MCF 10A (cell line): ENCODE data around the gene ABCD4. TPM values are rescaled to one million over a fixed set of nuclear protein-coding genes. Genes with fewer than 3 reads are reported as not detected.

Source experiments
- BruUV-seq: library from RNA; stranded (reverse); fragments of 400-500 nt; replicated peaks from 2 replicates; lab custom pipeline; 2021; lab: Mats Ljungman, UMichigan
- CTCF ChIA-PET: fragments of 300-600 bp; sonication (Branson Sonifier 250); formaldehyde crosslinking; extraction: SDS; loops from one replicate; lab custom pipeline; 2021; ENCODE audit warnings: antibody characterized with exemption, inconsistent platforms; lab: Yijun Ruan, JAX
- POLR2A ChIA-PET: fragments of 300-600, 350-650 bp; sonication (Branson Sonifier 250); formaldehyde crosslinking; extraction: SDS; loops from one replicate; lab custom pipeline; 2020; ENCODE audit warnings: antibody characterized with exemption, inconsistent platforms; lab: Yijun Ruan, JAX
- DNase-seq: peaks from one replicate; pipeline ENCODE4 v3.0.0-alpha.2; 2018; ENCODE audit not compliant: unreplicated experiment
- H3K27ac Mint-ChIP-seq: one replicate; pipeline ENCODE4 v1.8.0; 2022; ENCODE audit warnings: mild to moderate bottlenecking, low read depth, mixed read lengths; ENCODE audit not compliant: unreplicated experiment
- H3K27me3 Mint-ChIP-seq: one replicate; pipeline ENCODE4 v1.8.0; 2022; ENCODE audit warnings: mixed read lengths; ENCODE audit not compliant: insufficient read depth, unreplicated experiment
- H3K36me3 Mint-ChIP-seq: one replicate; pipeline ENCODE4 v1.8.0; 2022; ENCODE audit warnings: mild to moderate bottlenecking, moderate library complexity, mixed read lengths; ENCODE audit not compliant: insufficient read depth, unreplicated experiment
- H3K4me1 Mint-ChIP-seq: one replicate; pipeline ENCODE4 v1.8.0; 2022; ENCODE audit warnings: mixed read lengths; ENCODE audit not compliant: insufficient read depth, unreplicated experiment
- H3K4me3 Mint-ChIP-seq: one replicate; pipeline ENCODE4 v1.8.0; 2022; ENCODE audit warnings: mild to moderate bottlenecking, moderate library complexity, mixed read lengths; ENCODE audit not compliant: unreplicated experiment
- H3K9me3 Mint-ChIP-seq: one replicate; pipeline ENCODE4 v1.8.0; 2022; ENCODE audit warnings: mixed read lengths; ENCODE audit not compliant: unreplicated experiment
- intact Hi-C: fragments of 100-400 bp; cut with micrococcal nuclease; formaldehyde crosslinking; loops from 2 replicates; pipeline ENCODE4 v1.14.1; 2022
- total RNA-seq: library from RNA; stranded (reverse); gene quantifications from 2 replicates; pipeline ENCODE4 v1.2.3, GENCODE V29; 2022
- TF ChIP-seq, protein P1 (sequence below): fragments of 200-600 bp; IDR thresholded peaks from one replicate; pipeline ENCODE4 v1.8.0; 2022; ENCODE audit warnings: antibody characterized with exemption, mild to moderate bottlenecking; ENCODE audit not compliant: unreplicated experiment

Gene ABCD4
- total RNA-seq, 1 experiment from 2014 or later = 26.6 TPM

DNA sequence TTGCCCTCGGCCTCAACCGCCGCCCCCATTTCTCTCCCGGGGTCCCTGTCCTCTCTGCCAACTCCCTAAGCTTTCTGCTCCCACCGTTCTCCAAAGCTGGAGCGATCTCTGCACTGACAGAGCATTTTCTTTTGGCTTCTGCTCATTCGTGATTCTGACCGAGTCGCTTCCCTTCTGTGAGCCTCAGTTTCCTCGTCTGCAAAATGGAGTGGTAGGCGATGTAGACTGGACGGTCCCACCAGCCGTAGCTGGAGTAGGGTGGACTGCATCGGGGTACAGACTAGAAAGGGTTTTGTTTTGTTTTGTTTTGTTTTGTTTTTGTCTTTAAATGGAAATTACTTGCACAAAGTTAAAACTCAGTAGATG, 61.1 kb downstream of the ABCD4 start:
- Mint-ChIP-seq H3K27me3 (peaks cover 74% of the 10 kb centered on the region), H3K36me3 (no peaks in the 10 kb centered on the region), H3K4me3 (no peak overlapping the region), H3K9me3 (no peaks in the 10 kb centered on the region), H3K27ac (no peak overlapping the region), H3K4me1 (peaks cover 4% of the 10 kb centered on the region)
- ChIA-PET POLR2A (no interaction called here), CTCF (interaction anchor here (1.2 kb wide), 1 partner anchor 15 kb away, joined by 3 read pairs; no protein-coding TSS in a partner anchor)
- intact Hi-C loops = no loop called here
- DNase-seq = no peak
- no TSS peak for BruUV-seq
- TF ChIP-seq, protein P1, sequence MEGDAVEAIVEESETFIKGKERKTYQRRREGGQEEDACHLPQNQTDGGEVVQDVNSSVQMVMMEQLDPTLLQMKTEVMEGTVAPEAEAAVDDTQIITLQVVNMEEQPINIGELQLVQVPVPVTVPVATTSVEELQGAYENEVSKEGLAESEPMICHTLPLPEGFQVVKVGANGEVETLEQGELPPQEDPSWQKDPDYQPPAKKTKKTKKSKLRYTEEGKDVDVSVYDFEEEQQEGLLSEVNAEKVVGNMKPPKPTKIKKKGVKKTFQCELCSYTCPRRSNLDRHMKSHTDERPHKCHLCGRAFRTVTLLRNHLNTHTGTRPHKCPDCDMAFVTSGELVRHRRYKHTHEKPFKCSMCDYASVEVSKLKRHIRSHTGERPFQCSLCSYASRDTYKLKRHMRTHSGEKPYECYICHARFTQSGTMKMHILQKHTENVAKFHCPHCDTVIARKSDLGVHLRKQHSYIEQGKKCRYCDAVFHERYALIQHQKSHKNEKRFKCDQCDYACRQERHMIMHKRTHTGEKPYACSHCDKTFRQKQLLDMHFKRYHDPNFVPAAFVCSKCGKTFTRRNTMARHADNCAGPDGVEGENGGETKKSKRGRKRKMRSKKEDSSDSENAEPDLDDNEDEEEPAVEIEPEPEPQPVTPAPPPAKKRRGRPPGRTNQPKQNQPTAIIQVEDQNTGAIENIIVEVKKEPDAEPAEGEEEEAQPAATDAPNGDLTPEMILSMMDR = no peak

DNA sequence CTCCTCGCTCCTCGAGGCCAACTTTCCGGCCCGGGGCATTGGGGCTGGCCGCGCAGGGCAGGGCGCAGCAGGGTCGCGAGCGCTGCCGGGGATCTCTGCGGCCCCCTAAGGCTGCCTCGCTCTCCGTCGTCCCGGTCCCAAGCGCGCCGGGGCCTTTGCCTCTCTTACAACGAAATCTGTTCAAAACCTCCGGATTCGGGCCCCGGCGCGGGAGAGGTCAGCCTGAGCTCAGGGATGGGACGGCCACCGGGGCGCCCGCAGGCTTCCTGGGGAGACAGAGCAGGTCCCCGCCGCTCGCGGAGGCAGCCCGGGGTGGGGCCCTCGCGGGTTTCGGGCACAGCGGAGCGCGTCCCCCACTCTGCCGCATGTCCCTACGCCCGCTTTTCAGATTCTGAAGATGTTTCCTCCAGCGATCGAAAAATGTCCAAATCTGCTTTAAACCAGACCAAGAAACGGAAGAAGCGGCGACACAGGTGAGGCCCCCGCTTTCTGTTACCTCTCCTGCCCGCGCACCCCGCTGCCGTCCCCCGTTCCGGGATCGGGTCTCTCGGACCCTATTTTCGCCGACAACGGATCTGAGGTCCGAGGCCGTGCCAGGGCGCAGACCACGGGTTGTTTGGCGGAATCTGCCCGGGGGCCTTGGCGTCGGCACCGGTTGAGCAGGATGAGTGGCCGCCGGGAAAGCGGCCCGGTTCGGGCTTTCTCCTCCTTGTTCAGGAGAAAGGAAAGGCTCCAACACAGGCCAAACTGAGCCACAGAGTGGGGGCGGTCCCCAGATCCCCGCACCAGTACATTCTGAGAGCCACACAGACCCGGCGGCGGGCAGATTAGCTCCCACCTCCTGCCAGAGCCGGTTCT, 61.7 kb downstream of the ABCD4 start:
- peaks cover 74% of the 10 kb centered on the region for H3K27me3 Mint-ChIP-seq
- ChIA-PET POLR2A (no interaction called here), CTCF (interaction anchor here (1.2 kb wide), 1 partner anchor 16 kb away, joined by 3 read pairs; no protein-coding TSS in a partner anchor)
- no peaks in the 10 kb centered on the region for H3K36me3 Mint-ChIP-seq
- intact Hi-C loops = no loop called here
- H3K4me3 Mint-ChIP-seq = no peak overlapping the region
- no TSS peak for BruUV-seq
- H3K27ac Mint-ChIP-seq = no peak overlapping the region
- peaks cover 4% of the 10 kb centered on the region for H3K4me1 Mint-ChIP-seq
- H3K9me3 Mint-ChIP-seq = no peaks in the 10 kb centered on the region
- no peak for DNase-seq
- TF ChIP-seq, protein P1 = no peak

DNA sequence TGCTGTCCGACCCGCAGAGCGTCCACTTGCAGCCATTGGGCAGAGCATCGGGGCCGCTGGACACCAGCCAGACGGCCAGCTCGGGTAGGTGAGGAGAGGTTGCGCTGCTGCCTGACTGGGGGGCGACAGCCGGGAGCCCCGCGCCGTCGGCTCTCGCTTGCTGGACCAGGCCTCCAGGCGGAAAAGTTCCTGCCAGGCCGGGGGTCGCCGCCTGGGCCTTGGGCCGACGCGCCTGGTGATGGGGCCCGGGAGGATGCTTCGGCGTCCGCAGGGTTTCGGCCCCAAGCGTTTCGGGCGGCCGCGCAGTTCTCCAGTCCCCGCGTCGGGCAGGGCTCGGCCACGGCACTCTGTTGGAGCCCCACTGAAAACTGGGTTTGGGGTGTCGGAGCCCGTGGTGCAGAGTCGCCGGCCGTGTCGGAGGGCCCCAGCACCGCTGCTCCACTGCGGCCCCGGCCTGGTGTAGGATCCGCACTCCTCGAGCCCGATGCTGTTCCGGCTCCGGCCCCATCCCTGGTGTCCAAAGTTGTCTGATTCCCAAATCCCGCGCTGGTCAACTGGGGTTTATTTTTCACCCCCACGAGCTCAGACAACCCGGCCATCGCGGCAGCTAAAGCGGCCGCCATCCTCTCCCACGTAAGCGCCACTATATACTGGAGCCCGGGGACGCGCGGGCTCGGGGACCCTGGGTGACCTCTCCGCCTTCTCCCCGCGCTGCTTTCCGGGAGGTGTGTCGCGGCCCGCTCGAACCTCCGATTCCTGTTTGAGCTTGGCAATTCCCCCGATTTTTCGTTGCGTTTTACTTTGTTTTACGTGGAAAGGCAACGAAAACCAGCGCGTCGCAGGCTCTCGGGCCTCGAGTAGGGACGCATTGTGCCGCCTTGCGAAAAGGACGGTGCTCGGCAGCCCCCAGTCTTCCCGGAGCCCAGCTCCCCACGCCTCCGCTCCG, 62.6 kb downstream of the ABCD4 start:
- Mint-ChIP-seq H3K9me3 (no peaks in the 10 kb centered on the region), H3K36me3 (no peaks in the 10 kb centered on the region), H3K27ac (no peak overlapping the region), H3K4me1 (peaks cover 4% of the 10 kb centered on the region), H3K27me3 (peaks cover 70% of the 10 kb centered on the region), H3K4me3 (no peak overlapping the region)
- POLR2A ChIA-PET = interaction anchor here (0.6 kb wide), 1 partner anchor 29 kb away, joined by 3 read pairs; no protein-coding TSS in a partner anchor
- CTCF ChIA-PET = interaction anchor here (1.2 to 2.2 kb wide), 3 partner anchors 11 to 17 kb away, joined by 3 to 9 read pairs (median 8); no protein-coding TSS in a partner anchor
- no TSS peak for BruUV-seq
- DNase-seq = no peak
- intact Hi-C loops = no loop called here
- TF ChIP-seq, protein P1 = no peak
